Transverse colon (tissue), 4 donors: ENCODE measurements around the gene CCDC88B.

ENCODE experiments used
- POLR2A ChIP-seq: fragments of 450-650 bp; IDR thresholded peaks from one replicate; pipeline ENCODE4 v1.6.1; 2016; ENCODE audit warnings: antibody characterized with exemption, mild to moderate bottlenecking, moderate library complexity
- POLR2AphosphoS5 ChIP-seq, 3 donors: sonication (generic); formaldehyde crosslinking; IDR thresholded peaks; one replicate each; pipeline ENCODE4 v1.6.1; 2016; ENCODE audit warnings: antibody characterized with exemption in 3 of 3
- TF ChIP-seq, protein P1 (sequence below), 5 experiments: fragments of 200-600 bp in 3 of 5; fragments of 450-650 bp in 2 of 5; sonication (generic) in 3 of 5; IDR thresholded peaks; 1 replicate in 2 of 5; 2 replicates in 3 of 5; pipeline ENCODE4 v1.5.1; 2016 to 2017; ENCODE audit warnings: antibody characterized with exemption in 5 of 5, inconsistent platforms in 3 of 5, mild to moderate bottlenecking in 2 of 5, moderate library complexity in 1 of 5

DNA sequence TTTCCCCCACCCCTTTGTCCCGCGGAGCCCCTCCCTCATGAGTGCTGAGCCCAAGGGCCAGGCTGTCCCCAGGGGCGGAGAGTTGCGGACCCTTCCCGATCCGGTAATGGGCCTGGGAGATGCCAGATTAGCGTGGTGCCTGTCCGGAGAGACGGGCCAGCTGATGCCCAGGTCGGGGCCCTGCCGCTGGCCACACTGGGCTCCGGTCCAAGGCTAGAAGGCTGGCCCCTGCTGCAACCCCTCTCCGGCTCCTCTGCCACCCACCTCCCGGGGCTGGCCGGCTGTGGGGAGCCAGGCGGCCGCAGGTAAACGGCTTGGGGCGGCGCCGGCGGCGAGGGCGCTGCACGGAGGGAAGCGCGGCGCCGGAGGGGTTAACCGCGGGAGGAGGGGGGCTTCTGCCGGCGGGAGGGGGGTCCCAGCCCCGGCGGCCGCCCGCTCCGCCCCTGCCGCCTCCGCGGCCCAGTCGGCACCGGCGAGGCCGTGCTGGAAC, 48.7 kb upstream of the CCDC88B start, which contains the start of gene KCNK4:
- TF ChIP-seq POLR2AphosphoS5 (IDR thresholded peaks at IDR 0.05) (no peak), POLR2A (no peak)
- TF ChIP-seq, protein P1, sequence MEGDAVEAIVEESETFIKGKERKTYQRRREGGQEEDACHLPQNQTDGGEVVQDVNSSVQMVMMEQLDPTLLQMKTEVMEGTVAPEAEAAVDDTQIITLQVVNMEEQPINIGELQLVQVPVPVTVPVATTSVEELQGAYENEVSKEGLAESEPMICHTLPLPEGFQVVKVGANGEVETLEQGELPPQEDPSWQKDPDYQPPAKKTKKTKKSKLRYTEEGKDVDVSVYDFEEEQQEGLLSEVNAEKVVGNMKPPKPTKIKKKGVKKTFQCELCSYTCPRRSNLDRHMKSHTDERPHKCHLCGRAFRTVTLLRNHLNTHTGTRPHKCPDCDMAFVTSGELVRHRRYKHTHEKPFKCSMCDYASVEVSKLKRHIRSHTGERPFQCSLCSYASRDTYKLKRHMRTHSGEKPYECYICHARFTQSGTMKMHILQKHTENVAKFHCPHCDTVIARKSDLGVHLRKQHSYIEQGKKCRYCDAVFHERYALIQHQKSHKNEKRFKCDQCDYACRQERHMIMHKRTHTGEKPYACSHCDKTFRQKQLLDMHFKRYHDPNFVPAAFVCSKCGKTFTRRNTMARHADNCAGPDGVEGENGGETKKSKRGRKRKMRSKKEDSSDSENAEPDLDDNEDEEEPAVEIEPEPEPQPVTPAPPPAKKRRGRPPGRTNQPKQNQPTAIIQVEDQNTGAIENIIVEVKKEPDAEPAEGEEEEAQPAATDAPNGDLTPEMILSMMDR (IDR thresholded peaks at IDR 0.05), result no peak
